IPS-18c (cell line): ENCODE measurements around the gene WBP1L.
"Not testable (repeated sequence)": the region's sequence is repeated elsewhere in the genome, so short reads cannot be mapped to it uniquely, and the experiment has no call there.

Experiments
- H3K4me3 ChIP-seq: 2 replicates; pipeline ENCODE4 v1.7.0; 2013; ENCODE audit warnings: low read depth, mild to moderate bottlenecking, low read length, moderate library complexity; ENCODE audit not compliant: insufficient read depth
- H3K9me3 ChIP-seq: one replicate; pipeline ENCODE4 v1.6.1; 2013; ENCODE audit warnings: mild to moderate bottlenecking, low read length, moderate library complexity; ENCODE audit not compliant: control insufficient read depth, insufficient read depth

The WBP1L gene

DNA sequence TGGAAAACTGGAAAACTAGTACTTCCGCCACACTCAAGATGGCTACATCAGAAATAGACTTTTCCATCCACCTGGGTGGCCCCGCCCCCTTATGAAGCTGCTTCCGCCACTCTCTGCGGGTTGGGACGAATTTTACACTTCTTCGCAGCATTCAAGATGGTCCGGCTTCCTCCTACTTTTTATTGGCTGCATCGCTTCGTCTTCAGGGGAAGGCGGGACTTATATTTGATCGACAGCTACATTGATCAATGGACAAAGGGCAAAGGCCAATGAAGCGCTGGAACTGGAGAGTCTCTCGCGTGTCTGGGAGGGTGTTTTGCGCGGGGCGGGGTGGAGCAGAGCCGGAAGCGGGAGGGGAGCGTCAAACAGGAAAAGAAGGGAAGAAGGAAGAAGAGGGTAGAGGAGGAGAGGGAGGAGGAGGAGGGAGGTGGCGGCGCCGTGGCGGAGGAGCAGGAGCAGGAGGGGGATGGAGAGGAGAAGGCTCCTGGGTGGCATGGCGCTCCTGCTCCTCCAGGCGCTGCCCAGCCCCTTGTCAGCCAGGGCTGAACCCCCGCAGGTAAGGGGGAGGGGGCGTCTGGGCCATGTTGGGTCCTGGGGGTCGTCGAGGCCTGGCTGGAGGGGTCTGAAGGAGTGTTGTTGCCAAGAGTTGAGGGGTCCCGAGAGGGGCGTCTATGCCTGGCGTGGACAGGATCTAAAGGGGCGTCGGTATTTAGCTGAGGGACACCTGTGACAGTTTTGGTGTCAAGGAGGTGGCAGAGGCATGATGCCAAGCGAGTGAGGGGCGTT is at the start of gene WBP1L:
Gene WBP1L, plus strand, starts transcription at position 361 of the 786 bp plus-strand sequence. Its CDS starts 106 bp downstream, at position 467.
- no peaks in the 10 kb centered on the region for H3K9me3 ChIP-seq

DNA sequence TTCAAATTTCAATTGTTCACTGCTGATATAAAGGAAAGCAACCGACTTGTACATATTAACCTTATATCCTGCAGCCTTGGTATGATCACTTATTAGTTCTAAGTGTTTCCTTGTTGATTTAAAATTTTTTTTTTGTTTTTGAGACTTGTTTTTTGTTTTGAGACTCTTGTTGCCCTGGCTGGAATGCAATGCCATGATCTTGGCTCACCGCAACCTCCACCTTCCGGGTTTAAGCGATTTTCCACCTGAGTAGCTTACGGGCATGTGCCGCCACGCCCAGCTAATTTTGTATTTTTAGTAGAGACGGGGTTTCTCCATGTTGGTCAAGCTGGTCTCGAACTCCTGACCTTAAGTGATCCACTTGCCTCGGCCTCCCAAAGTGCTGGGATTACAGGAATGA is 48.3 kb upstream of the WBP1L start:
- not testable (repeated sequence) for H3K9me3 ChIP-seq, H3K4me3 ChIP-seq

More for the DNA sequence above, at the start of gene WBP1L:
- H3K4me3 ChIP-seq = peak within 1 kb of the TSS; percentile 87

- Histone ChIP-seq H3K4me3 (no peak overlapping the region), H3K9me3 (no peaks in the 10 kb centered on the region)
These were observed 47.0 kb upstream of the WBP1L start for GRCh38 chr10:102696736-102697135.

DNA sequence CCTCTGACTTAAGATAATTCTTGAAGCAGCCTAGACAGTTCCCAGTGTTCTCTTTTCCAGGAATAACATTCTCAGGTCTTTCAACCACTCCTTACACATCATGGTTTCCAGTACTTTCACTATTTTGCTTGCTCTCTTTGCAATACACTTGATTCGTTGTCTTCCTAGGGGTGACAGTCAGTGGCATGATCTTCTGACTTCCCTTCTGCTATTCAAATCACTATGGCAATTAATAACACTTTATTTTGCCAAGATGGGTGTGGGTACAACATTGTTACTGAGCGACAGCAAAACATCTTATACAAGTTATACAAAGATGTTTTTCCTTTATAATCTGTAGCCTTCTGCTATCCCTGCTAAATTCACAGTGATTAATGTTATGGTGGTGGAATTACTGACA is 44.9 kb upstream of the WBP1L start:
- Histone ChIP-seq H3K9me3 (no peaks in the 10 kb centered on the region), H3K4me3 (no peak overlapping the region)

DNA sequence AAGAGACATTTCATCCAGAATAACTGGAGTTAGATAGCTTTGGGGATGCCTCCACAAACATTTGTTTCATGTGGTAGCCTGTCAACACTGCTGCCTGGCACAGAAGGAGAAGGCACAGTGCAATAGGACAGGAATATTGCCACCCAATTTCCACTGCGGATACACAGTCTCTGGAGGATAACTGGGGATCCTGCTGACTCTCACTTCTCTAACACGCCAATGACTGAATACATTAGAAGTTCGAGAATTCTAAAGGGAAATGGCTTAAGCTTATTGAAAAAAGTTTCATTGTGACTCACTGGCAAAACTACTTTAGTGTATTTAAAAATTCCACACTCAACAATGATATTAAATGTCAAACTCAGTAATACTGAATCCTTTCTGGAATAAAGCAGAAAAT is 42.5 kb upstream of the WBP1L start:
- Histone ChIP-seq H3K4me3 (no peak overlapping the region), H3K9me3 (no peaks in the 10 kb centered on the region)

GRCh38 chr10:102701796-102702195 is 42.0 kb upstream of the WBP1L start:
- Histone ChIP-seq H3K4me3 (no peak overlapping the region), H3K9me3 (no peaks in the 10 kb centered on the region)

GRCh38 chr10:102702742-102703141 is 41.0 kb upstream of the WBP1L start:
- H3K4me3 ChIP-seq = no peak overlapping the region
- no peaks in the 10 kb centered on the region for H3K9me3 ChIP-seq

GRCh38 chr10:102704915-102705314 is 38.8 kb upstream of the WBP1L start:
- H3K9me3 ChIP-seq = peaks cover 2% of the 10 kb centered on the region
- H3K4me3 ChIP-seq = no peak overlapping the region

DNA sequence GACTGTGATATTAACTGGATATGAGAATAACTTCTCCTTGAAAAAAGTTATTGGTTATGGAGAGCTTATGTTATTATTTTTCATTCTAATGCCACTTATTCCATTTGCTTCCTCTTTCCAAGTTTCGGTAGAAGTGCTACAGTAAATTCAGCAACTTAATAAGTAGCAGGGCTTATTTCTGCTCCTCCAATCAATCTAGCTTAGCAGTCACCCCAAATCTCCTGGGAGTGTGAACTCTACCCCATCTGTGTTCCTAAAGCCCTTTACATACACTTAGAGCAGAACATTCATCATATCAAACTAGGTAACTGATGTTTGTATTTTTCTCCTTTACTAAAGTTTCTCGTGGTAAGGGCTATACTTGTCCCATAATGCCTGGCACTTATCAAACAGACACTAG is 38.2 kb upstream of the WBP1L start:
- peaks cover 2% of the 10 kb centered on the region for H3K9me3 ChIP-seq
- H3K4me3 ChIP-seq = no peak overlapping the region

- no peak overlapping the region for H3K4me3 ChIP-seq
- H3K9me3 ChIP-seq = peaks cover 2% of the 10 kb centered on the region
These were observed 33.1 kb upstream of the WBP1L start for GRCh38 chr10:102710609-102711008.

DNA sequence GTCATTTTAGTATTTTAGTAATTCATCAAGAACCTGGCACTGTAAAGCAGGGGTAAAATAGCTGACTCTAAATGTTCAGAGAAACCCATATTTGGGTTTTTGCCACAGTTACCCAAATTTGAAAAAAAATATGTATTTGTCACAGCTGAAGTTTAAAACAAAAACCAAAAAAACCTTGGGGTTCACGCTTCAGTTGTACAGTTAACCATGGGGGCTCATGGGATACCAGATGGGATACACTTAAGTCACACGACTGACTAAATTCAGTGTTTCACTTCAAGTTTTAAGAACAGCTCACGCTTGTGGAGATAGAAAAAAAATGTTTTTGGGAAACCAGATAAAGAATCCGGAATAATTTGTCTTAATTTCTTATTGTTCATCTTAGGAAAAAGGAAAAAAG is 31.7 kb upstream of the WBP1L start:
- H3K4me3 ChIP-seq = no peak overlapping the region

DNA sequence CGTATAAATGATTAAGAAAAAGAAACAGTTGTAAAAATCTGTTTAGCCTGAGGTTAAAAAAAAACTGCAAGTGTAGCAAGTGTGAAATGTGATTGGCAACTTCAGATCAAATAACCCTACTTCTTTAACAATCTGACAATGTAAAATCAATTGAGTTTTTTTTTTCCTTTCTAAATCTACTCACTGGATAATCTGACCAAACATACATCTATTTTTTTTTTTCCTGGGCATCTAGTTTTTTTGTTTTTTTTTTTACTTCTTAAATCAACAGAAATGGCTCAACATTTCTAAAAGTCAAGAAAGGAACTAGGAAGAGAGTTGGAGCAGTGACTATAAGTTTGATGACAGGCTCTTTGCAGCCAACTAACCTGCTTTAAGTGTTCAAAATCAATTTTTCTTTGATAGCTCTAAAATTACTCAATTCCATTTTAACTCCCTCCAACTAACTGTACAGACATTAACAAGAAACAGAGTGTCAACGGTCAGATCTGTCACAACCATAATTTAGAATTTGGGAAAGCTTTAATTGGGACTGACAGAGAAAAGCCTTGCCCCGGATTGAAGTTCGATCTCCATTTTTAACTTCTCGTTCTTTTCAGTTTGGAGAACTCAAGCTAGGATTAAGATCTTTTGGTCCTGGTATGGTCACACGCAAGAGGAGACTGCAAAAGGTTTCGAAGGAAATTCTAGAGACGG is 30.8 kb upstream of the WBP1L start:
- Histone ChIP-seq H3K9me3 (peaks cover 2% of the 10 kb centered on the region), H3K4me3 (peak overlapping the region; percentile 99)

More for the DNA sequence above, 31.7 kb upstream of the WBP1L start:
- H3K9me3 ChIP-seq = peaks cover 2% of the 10 kb centered on the region

DNA sequence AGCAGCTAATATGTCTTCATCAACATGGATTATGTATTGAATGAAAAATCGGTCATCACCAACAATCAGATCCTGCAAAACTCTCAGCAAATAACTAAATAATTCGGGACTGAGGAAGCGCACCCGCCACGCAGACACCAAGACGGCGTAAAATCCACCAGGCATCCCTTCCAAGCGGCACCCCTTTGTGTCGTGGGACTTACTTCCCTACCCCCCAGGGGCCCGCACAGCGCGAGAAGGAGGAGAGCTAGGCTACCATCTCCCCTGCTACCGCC is 30.3 kb upstream of the WBP1L start:
- H3K9me3 ChIP-seq = peaks cover 2% of the 10 kb centered on the region
- H3K4me3 ChIP-seq = peak overlapping the region; percentile 99

- Histone ChIP-seq H3K4me3 (peak within 1 kb of the TSS; percentile 99), H3K9me3 (peaks cover 2% of the 10 kb centered on the region)
These were observed 29.7 kb upstream of the WBP1L start, which contains the start of gene ARL3 for GRCh38 chr10:102713814-102714620. Gene ARL3, minus strand, starts transcription at chr10:102714397. Its CDS starts 122 bp downstream, at chr10:102714275.

DNA sequence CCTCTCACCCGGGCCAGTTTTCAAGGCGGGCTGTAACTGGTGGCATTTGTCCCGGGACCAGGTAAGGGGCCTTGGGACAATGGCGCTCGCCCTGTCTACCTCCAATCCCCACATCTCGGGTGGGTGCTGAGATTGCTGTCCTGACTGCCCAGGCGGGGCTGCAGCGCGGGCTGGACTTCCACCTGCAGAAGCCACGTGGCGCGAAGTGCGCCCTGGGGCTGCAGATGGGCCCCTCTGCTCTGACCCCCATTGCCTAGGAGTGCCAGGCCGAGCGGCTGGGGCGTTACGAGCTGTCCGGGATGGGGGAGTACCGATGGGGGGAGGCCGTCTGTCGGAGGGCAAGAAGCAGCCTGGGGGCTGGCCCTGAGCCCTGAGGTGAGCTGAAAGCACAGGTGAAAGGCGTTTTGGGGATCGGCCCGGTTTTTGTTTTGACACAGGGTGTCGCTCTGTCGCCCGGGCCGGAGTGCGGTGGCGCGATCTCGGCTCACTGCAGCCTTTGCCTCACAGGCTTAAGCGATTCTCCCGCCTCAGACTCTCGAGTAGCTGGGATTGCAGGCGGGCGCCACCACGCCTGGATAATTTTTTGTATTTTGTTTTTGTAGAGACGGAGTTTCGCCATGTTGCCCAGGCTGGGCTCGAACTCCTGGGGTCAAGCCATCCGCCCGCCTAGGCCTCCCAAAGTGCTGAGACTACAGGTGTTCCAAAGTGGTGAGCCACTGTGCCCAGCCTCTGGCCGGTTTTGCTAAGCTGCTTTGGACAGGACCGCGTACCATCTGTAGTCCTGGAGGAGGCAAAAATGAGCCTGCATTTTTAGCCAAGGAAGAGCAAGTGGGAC is 28.9 kb upstream of the WBP1L start, which contains the start of gene SFXN2:
Gene SFXN2, plus strand, starts transcription at position 16 of the 835 bp plus-strand sequence. CDS start 12,001 bp downstream, outside the sequence.
- H3K4me3 ChIP-seq = peak within 1 kb of the TSS; percentile 99

GRCh38 chr10:102715880-102716279 is 27.9 kb upstream of the WBP1L start:
- H3K9me3 ChIP-seq = no peaks in the 10 kb centered on the region
- no peak overlapping the region; the same call in 1 of the 2 replicates for H3K4me3 ChIP-seq

More for the DNA sequence above, 28.9 kb upstream of the WBP1L start, which contains the start of gene SFXN2:
- H3K9me3 ChIP-seq = no peaks in the 10 kb centered on the region
